Kidney glomerular epithelial cell (primary cell): ENCODE measurements around the gene VAMP2.

ENCODE experiments used
- DNase-seq: peaks from one replicate; lab custom pipeline; 2025; lab: John Stamatoyannopoulos, UW

The VAMP2 gene

GRCh38 chr17:8122924-8123694 is 39.6 kb downstream of the VAMP2 start:
- DNase-seq = no peak

GRCh38 chr17:8122422-8122923 is 40.3 kb downstream of the VAMP2 start:
- no peak for DNase-seq

GRCh38 chr17:8121681-8122421 is 40.9 kb downstream of the VAMP2 start:
- peak; percentile 41 for DNase-seq

DNA sequence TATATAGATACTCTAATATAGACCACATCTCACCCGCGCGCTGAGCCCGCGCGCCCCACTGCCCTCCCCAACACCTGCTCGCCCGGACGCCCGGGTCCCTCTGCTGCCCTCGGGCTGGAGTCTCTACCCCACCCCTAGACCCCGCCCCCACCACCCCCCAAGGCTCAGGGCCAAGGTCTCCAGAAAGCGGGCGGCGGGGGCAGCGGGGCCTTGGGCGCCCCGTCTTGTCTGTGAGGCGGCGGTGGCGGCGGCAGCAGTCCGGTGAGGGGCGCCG is 41.4 kb downstream of the VAMP2 start:
- DNase-seq = no peak

- DNase-seq = peak; percentile 85
Measured at GRCh38 chr17:8120520-8121406, 42.0 kb downstream of the VAMP2 start.

DNA sequence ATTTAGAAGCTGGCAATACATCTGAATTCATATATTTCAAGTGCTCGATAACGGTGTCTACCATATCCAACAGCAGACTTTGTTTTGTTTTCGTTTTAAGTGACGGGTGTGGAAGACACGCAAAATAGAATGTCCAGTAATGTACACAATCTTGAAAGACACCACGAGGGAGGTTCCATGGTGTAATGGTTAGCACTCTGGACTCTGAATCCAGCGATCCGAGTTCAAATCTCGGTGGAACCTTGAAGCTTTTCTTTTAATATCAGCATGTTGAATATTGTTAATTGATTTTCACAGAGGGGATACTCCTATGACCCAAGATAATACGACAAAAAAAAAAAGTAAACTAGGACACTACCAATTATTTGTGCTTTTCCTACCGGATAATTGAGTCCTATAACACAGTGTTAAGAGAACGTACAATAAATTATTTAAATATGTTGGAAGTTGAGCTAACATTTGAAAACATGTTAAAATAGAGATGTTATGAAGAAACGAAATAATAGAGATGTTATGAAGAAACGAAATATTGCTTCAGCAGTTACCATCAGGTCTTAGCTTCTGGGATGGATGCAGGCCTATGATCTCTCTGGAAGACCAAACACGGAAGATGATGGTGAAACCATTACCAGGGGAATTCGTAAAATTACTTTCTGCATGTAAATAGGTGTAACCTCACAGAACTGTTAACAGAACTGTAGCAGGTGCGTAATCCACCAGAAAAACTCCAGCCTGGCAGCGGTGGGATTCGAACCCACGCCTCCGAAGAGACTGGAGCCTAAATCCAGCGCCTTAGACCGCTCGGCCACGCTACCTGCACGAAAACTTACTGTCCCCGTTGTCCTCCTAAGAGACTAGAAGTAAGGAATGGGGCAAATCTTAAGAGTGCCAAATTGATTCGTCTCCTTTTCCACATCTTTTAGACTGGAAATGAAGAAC is 42.9 kb downstream of the VAMP2 start:
- DNase-seq = peak; percentile 92

GRCh38 chr17:8118769-8119580 is 43.8 kb downstream of the VAMP2 start:
- peak; percentile 82 for DNase-seq

DNA sequence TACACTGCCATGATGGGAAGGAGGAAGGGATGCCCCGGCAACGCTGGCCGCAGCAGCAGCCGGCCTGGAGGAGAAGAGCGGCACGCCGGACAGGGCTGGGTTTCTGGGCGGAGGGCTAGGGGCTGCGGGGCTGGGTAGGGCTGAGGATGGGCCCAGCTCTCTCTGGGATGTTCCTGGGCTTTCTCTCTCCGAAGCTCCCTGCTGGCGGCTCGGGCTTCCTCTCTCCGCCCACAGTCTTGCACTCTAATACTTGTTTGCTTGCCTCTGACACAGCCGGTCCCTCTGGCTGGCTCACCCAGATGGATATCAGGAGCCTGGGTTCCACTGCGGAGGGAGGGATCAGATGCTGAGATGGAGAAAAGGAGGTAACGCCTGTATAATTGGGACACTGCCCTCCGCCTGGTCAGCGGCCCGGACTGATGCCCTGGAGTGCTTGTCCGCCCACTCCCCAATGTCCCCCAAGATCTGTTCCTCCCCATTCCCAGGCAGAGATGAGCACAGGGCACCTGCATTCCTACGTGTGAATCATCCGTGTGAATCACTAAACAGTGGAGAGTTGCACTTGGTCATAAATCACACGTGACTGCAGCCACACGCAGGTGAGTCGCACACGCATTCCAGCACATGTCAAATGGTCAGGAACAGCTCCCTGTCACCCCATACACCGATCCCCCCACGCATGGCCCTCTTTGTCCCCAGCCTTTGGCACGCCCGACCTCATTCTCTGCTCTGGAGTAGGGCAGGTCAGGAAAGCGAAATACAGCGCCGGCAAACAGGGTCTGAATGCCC is 44.6 kb downstream of the VAMP2 start, which contains the start of gene ALOXE3:
ALOXE3 (minus strand) TSS at position 535 of the 789 bp plus-strand sequence; CDS start at position 11, 524 bp downstream.
- DNase-seq = peak; percentile 91

DNA sequence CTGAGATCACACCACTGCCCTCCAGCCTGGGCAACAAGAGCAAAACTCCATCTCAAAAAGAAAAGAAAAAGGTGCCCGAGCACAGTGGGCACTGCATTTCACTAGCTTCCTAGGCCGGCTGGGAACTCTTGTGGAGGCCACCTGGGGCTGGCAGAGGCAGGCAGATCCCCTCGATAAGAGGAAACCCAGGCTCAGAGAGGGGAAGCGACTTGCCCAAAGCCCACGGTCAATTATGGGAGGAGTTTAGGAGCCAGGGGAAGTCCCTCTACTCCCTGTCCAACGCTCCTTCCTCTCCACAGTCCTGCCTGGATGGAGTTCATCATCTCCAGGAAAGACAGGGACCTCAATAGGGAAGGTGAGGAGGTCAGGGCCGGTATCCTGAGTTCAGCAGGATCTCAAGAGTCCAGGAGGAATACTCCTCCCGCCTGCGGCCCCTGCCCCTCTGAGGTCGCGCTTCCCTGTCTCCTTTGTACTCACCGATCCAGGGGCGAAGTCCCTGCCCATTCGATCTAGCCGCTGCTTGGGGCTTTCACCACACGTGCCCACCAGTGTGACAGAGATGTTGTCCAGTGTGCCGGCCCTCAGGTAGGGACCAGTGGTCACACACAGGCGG is 45.3 kb downstream of the VAMP2 start:
- DNase-seq = no peak

DNA sequence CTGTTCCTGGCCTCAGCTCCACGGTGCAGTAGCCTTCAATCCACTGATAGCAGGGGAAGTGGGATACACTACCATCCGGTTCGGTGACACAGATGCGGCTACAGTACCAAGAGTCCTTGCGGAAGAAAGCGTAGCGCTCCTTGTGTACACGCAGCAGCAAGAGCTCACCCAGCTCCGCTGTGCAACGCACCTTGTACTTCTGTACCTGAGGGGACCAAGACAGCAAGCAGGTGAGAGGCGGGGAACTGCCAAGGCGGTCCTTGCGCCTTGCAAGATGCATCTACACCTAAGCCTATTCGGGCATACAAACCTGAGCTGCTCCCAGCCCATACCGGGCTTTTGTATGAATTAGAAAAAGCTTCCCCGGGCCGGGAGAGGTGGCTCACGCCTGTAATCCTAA is 46.0 kb downstream of the VAMP2 start:
- no peak for DNase-seq

GRCh38 chr17:8110907-8111306 is 51.8 kb downstream of the VAMP2 start:
- no peak for DNase-seq

DNA sequence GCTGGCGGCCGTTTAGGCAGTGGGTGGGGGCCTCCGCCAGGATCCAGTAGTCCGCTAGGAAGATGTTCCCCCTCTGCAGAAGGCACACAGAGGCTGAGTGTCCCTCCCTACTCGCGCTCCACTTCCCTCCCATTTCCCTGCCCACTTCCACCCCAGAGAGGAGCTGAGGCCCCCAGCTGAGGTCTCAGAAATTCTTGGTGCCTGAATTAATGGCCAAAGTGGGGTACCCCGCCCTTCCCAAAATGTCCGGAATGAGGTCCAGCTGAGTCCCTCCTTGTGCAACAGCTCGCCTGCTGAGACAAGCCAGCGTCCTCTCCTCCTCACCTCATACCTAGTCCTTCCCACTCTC is 52.3 kb downstream of the VAMP2 start:
- no peak for DNase-seq

DNA sequence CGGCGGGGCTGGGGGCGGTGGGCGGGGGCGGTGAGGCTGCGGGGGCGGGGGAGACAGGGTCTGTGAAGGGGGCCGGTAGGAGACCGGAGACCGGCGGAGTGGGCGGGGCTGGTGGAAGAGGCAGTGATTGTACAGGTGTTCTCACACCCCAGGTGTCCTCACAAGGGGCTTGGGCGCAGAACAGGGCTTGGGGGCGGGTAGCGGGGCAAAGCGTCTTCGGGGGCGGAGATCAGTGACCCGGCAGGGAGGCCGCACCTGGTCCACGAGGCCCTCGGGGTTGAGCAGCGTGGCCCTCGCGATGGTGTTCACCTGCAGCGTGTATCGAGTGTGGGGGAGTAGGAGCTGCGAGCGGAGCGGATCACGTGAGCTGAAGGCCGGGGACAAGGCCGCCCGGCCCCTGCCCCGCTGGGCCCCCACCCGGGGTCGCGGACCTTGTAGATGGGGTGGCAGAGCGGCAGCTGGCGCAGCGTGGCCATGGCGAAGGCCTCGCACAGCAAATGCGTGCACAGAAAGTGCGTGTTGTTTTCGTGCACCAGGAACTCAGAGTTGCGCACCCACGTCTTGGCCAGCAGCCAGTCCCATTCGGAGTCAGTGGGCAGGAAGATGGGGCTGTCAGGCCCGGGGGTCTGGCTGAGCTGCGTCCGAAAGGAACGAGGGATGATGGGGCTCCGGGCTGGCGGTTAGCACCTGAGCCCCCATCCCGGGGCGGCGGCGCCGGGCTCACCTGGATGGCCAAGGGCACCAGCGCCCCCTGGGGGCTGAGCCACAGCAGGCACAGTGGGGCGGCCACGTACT is 52.9 kb downstream of the VAMP2 start:
- DNase-seq = no peak
